Progenitor cell of endocrine pancreas (in vitro differentiated cells): ENCODE results near the gene HIRIP3. TPM values are rescaled to one million over a fixed set of nuclear protein-coding genes. Genes with fewer than 3 reads are reported as not detected.

Experiments used
- DNase-seq: peaks from one replicate; pipeline ENCODE4 v3.0.0; 2021; ENCODE audit warnings: low spot score; ENCODE audit not compliant: unreplicated experiment
- H3K27ac Mint-ChIP-seq: 2 replicates; pipeline ENCODE4 v1.8.0; 2021; ENCODE audit warnings: mild to moderate bottlenecking, moderate library complexity, mixed read lengths
- H3K27me3 Mint-ChIP-seq: 2 replicates; pipeline ENCODE4 v1.8.0; 2021; ENCODE audit warnings: mixed read lengths
- H3K36me3 Mint-ChIP-seq: 2 replicates; pipeline ENCODE4 v1.8.0; 2022; ENCODE audit warnings: mixed read lengths; ENCODE audit not compliant: insufficient read depth
- H3K4me1 Mint-ChIP-seq: 2 replicates; pipeline ENCODE4 v1.8.0; 2021; ENCODE audit warnings: low read depth, mixed read lengths
- H3K4me3 Mint-ChIP-seq: 2 replicates; pipeline ENCODE4 v1.8.0; 2021; ENCODE audit warnings: low read depth, mild to moderate bottlenecking, moderate library complexity, mixed read lengths
- H3K9me3 Mint-ChIP-seq: 2 replicates; pipeline ENCODE4 v1.8.0; 2021; ENCODE audit warnings: low read depth, mixed read lengths
- total RNA-seq: library from RNA; stranded (reverse); gene quantifications from 2 replicates; pipeline ENCODE4 v1.2.1, GENCODE V29; 2021
- TF ChIP-seq, protein P1 (sequence below): fragments of 200-600 bp; sonication (generic); IDR thresholded peaks from one replicate; pipeline ENCODE4 v1.5.0; 2021; ENCODE audit warnings: antibody characterized with exemption, mild to moderate bottlenecking; ENCODE audit not compliant: unreplicated experiment

HIRIP3 gene
- total RNA-seq, 1 donor from 2014 or later, result 11.4 TPM

DNA sequence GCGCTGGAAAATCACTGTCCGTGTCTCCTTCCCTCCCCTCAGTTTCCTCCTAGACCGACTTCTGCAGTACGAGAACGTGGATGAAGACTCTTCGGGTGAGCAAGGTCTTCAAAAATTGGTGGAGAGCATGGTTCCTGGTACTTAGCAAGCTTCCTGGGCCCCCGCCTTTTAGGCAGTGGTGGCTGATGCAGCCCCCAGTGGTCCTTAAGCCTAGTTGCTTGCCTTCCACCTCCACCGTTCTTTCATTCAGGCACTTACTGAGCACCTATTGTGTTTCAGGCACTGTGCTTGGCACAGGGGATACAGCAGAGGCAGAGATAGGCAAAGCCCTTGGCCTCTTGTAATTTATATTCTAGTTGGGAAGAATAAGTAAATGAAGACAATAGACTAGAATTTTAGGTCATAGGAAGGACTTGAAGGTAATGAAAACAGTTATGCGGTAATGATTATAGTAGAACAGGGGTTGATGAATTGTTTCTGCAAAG lies 1.4 kb upstream of the HIRIP3 start:
- Mint-ChIP-seq H3K4me3 (peak overlapping the region; percentile 98), H3K27me3 (no peaks in the 10 kb centered on the region), H3K4me1 (peaks cover 16% of the 10 kb centered on the region), H3K36me3 (peaks cover 2% of the 10 kb centered on the region), H3K27ac (peak overlapping the region; percentile 98), H3K9me3 (no peaks in the 10 kb centered on the region)
- no peak for DNase-seq
- TF ChIP-seq, protein P1, sequence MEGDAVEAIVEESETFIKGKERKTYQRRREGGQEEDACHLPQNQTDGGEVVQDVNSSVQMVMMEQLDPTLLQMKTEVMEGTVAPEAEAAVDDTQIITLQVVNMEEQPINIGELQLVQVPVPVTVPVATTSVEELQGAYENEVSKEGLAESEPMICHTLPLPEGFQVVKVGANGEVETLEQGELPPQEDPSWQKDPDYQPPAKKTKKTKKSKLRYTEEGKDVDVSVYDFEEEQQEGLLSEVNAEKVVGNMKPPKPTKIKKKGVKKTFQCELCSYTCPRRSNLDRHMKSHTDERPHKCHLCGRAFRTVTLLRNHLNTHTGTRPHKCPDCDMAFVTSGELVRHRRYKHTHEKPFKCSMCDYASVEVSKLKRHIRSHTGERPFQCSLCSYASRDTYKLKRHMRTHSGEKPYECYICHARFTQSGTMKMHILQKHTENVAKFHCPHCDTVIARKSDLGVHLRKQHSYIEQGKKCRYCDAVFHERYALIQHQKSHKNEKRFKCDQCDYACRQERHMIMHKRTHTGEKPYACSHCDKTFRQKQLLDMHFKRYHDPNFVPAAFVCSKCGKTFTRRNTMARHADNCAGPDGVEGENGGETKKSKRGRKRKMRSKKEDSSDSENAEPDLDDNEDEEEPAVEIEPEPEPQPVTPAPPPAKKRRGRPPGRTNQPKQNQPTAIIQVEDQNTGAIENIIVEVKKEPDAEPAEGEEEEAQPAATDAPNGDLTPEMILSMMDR, result no peak

DNA sequence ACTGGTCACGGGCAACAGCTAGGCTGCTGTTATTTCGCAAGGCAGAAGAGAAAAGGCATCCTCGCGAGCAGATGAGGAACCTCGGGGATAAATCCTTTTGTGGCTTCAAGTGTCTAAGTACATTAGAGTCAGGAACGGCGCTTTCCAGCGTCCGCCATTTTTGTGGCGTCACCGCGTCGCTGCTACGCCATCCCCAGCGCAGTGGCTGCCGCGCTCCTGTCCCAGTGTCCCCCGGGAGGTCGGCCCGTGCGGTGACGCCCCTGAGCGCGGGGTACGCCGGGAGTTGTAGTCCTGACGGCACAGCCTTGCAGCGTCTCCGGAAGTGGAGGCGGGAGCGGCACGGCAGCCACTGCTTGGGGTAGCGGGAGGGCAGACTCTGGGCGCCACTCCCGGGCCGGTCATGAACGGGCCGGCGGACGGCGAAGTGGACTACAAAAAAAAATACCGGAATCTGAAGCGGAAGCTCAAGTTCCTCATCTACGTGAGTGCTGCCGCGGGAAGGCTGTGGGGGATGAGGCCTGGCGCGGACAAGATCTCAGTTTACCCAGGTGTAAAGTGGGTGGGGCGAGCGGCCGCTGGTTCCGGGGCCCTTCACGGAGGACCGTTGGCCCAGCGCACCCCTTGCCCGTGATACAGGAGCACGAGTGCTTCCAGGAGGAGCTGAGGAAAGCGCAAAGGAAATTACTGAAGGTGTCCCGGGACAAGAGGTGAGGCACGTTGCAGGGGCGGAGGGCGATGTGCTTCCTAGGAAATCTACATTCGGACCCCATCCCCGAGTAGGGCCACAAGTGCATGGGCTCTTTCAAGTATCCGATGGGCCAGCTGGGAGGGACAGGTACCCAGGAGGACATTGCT lies 721 bp upstream of the HIRIP3 start, which contains the start of gene INO80E:
INO80E (plus strand) TSS at position 331 of the 855 bp plus-strand sequence; CDS start at position 401, 70 bp downstream.
- TF ChIP-seq, protein P1, result no peak
- peak within 1 kb of the TSS; percentile 98 for H3K4me3 Mint-ChIP-seq
- H3K27ac Mint-ChIP-seq, result peak within 1 kb of the TSS; percentile 98
- peaks cover 2% of the 10 kb centered on the region for H3K36me3 Mint-ChIP-seq
- no peaks in the 10 kb centered on the region for H3K27me3 Mint-ChIP-seq
- peak; percentile 98 for DNase-seq
- H3K9me3 Mint-ChIP-seq, result no peaks in the 10 kb centered on the region
- H3K4me1 Mint-ChIP-seq, result peaks cover 16% of the 10 kb centered on the region

DNA sequence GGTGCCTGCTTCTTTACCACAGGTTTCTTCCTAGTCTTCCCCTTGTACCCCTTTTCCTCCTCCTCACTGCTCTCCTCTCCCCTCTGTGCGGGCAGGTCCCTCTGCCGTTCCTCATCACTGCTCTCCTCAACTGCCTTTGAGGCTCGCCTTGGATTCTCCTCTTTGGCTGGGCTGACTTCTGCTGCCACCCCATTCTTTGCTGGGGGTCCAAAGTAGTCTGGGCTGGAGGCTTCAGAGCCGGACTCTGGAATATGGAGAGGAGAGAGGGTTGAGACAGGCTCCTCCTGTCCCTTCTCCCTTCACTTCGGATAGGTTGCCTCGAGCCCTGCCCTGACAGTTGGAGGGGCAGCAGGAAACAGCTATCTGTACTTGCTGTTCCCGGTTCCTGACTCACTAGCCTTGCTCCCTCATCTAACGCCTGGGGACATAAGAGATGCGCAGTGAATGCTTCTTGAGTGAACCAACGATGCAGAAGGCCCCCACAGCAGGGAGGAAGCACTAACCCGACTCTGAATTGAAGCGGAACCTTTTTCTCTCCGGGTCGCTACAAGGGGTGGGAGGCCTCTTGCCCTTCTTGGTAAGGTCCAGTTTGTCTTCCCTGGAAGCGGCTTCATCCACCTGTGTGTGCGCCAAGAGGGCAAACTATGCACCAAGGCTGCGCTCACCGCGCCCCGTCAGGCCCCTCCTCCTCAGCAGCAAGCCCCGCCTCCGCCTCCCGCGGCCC lies 655 bp downstream of the HIRIP3 start:
- TF ChIP-seq, protein P1, result no peak
- DNase-seq, result no peak
- Mint-ChIP-seq H3K27me3 (no peaks in the 10 kb centered on the region), H3K9me3 (no peaks in the 10 kb centered on the region), H3K36me3 (peaks cover 2% of the 10 kb centered on the region), H3K4me3 (peak overlapping the region; percentile 98), H3K4me1 (peaks cover 16% of the 10 kb centered on the region), H3K27ac (peak overlapping the region; percentile 98)

DNA sequence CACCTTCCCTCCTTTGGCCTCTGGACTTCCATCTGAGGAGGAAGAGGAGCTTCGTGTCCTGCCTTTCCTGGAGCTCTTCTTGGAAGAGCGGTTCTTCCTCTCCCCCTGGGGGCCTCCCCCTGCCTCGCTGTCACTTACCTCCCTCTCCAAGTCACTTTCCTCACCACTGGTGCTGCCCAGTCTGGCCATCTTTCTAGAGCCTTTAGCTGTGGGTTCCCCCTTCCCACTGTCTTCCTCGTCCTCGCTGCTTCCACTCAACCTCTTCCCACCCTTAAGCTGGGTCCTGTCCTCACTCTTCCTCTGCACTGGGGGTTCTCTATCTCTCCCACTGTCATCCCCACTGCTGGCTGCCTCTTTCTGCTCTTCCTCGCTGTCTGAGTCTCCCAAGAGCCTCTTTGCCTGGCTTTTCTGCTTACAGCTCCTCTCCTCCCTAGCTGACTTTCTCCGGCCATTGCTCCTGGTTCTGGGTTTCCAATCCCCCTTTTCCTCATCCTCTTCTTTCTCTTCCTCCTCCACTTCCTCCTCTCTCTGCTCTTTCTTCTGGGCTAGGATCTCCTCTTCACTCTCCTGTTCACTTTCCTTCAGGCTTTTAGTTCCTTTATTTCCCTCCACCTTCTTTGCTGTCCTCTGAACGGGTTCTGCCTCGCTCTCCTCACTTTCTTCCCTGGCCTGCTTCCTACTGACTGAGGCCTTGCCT lies 1.4 kb downstream of the HIRIP3 start:
- no peaks in the 10 kb centered on the region for H3K27me3 Mint-ChIP-seq
- H3K36me3 Mint-ChIP-seq, result peaks cover 3% of the 10 kb centered on the region
- H3K4me3 Mint-ChIP-seq, result peak overlapping the region; percentile 64
- DNase-seq, result no peak
- peak overlapping the region; percentile 25 for H3K27ac Mint-ChIP-seq
- TF ChIP-seq, protein P1, result no peak
- H3K9me3 Mint-ChIP-seq, result no peaks in the 10 kb centered on the region
- peaks cover 16% of the 10 kb centered on the region for H3K4me1 Mint-ChIP-seq
